GM23248 (cell line): ENCODE results near the gene ERC2.

ENCODE experiments used
- EZH2 ChIP-seq: fragments of 200-600 bp; sonication (generic); IDR thresholded peaks from 2 replicates; pipeline ENCODE4 v1.6.1; 2018; ENCODE audit warnings: antibody characterized with exemption, mild to moderate bottlenecking; ENCODE audit not compliant: insufficient read depth, poor library complexity, severe bottlenecking
- EZH2phosphoT487 ChIP-seq: fragments of 200-600 bp; sonication (generic); IDR thresholded peaks from 2 replicates; pipeline ENCODE4 v1.6.1; 2018; ENCODE audit warnings: antibody characterized with exemption, moderate library complexity, mild to moderate bottlenecking, low read depth; ENCODE audit not compliant: insufficient read depth

DNA sequence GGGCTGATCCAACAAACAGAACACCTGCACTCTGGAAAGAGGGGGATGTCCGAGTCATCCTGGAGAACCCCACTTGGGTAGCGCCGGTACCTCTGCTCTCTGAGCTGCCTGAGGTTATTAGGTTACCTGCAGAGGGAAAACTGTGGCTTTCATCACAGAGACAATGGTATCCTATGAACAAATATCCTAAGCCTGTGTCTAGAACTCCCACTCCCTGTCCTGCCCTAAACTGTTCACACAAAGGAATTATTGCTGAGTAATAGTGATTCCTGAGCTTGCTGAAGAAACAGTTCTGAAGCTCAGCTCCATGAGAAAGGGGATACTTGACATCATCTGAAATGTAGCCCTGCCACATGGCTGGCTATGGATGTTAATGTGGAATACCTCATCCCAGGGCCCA, 949.2 kb downstream of the ERC2 start:
- TF ChIP-seq EZH2 = no peak
- TF ChIP-seq EZH2phosphoT487 = no peak
